ENCODE data around the gene BCL11A. TPM values are rescaled to one million over a fixed set of nuclear protein-coding genes. Genes with fewer than 3 reads are reported as not detected.

Gene BCL11A
- total RNA-seq, 1 experiment from 2014 or later = 91.4 TPM

DNA sequence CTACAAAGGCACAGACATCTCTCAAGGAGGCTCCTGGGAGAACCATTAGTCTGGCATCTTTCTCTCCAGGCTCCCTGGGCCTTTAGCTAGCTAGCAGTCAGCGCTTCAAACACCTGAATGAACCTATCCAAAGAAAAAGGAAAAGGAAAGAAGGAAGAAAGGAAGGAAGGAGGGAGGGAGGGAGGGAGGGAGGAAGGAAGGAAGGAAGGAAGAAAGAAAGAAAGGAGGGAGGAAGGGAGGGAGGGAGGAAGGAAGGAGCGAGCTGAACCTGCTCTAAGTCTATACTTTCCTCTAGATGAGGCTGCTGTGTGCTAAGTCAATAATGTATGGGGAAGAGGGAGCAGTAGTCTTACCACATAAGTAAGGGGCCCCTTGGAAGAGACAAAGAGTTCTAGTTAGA is 5.1 kb upstream of the BCL11A start:
- no peak overlapping the region for H2BK120ac ChIP-seq (ENCODE audit: low read depth, low read length, poor library complexity, severe bottlenecking)
- no peak overlapping the region for H2BK20ac ChIP-seq (ENCODE audit: low read depth, low read length, poor library complexity, severe bottlenecking)
- H3K9me3 ChIP-seq (ENCODE audit: control insufficient read depth, low read depth, low read length) = no peaks in the 10 kb centered on the region
- no peak overlapping the region for H3K4ac ChIP-seq (ENCODE audit: low read depth, low read length)
- no peak overlapping the region for H2AK5ac ChIP-seq (ENCODE audit: insufficient read length, low read length)
- H2AFZ ChIP-seq (ENCODE audit: low read length) = no peak overlapping the region
- Mint-ChIP-seq H3K27ac (no peak overlapping the region), H3K36me3 (ENCODE audit: insufficient read depth in 1 of 3, low read depth in 3 of 3) (no peaks in the 10 kb centered on the region), H3K4me3 (no peak overlapping the region; a peak in 1 of 5 replicates), H3K27me3 (ENCODE audit: low read depth) (peaks cover 31% of the 10 kb centered on the region), H3K9me3 (no peaks in the 10 kb centered on the region), H3K4me1 (peaks cover 25% of the 10 kb centered on the region in 2 experiments)
- H2BK5ac ChIP-seq (ENCODE audit: insufficient read length, low read length) = no peak overlapping the region
- WGBS (ENCODE audit: extremely low coverage, insufficient read length, low lambda C conversion rate) = no CpG with 5 or more reads among the region's 2 CpGs
- no peaks in the 10 kb centered on the region for H3K4me1 ChIP-seq (ENCODE audit: insufficient read depth, low read length)
- no peak overlapping the region for H3K14ac ChIP-seq (ENCODE audit: insufficient read depth, low read length)
- no peak overlapping the region for H3T11ph ChIP-seq (ENCODE audit: low read length)
- H3K9ac ChIP-seq (ENCODE audit: extremely low read depth, insufficient read length, low read length) = no peak overlapping the region
- H4K5ac ChIP-seq (ENCODE audit: insufficient read length, low read depth, low read length) = no peak overlapping the region
- TF ChIP-seq, protein P1, sequence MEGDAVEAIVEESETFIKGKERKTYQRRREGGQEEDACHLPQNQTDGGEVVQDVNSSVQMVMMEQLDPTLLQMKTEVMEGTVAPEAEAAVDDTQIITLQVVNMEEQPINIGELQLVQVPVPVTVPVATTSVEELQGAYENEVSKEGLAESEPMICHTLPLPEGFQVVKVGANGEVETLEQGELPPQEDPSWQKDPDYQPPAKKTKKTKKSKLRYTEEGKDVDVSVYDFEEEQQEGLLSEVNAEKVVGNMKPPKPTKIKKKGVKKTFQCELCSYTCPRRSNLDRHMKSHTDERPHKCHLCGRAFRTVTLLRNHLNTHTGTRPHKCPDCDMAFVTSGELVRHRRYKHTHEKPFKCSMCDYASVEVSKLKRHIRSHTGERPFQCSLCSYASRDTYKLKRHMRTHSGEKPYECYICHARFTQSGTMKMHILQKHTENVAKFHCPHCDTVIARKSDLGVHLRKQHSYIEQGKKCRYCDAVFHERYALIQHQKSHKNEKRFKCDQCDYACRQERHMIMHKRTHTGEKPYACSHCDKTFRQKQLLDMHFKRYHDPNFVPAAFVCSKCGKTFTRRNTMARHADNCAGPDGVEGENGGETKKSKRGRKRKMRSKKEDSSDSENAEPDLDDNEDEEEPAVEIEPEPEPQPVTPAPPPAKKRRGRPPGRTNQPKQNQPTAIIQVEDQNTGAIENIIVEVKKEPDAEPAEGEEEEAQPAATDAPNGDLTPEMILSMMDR (conservative IDR thresholded peaks at IDR 0.05) = no peak
- H2BK15ac ChIP-seq (ENCODE audit: low read depth, low read length) = no peak overlapping the region
- no peak overlapping the region for H3K56ac ChIP-seq (ENCODE audit: insufficient read length, low read depth, low read length)
- no peaks in the 10 kb centered on the region for H3K27me3 ChIP-seq (ENCODE audit: insufficient read depth, low read length)
- H3K23me2 ChIP-seq (ENCODE audit: insufficient read length, low read depth, low read length, poor library complexity, severe bottlenecking) = peaks cover 35% of the 10 kb centered on the region
- no peaks in the 10 kb centered on the region for H4K20me1 ChIP-seq (ENCODE audit: control insufficient read depth, insufficient read depth, insufficient read length)
- H2BK12ac ChIP-seq (ENCODE audit: insufficient read length, low read depth, low read length) = no peak overlapping the region
- no peak overlapping the region for H3K18ac ChIP-seq (ENCODE audit: insufficient read length, low read depth, low read length)
- H4K8ac ChIP-seq (replicated peaks; ENCODE audit: insufficient read length, low read depth, low read length) = no peak overlapping the region
- H3K79me1 ChIP-seq (ENCODE audit: insufficient read depth, low read depth, low read length, poor library complexity, severe bottlenecking) = no peaks in the 10 kb centered on the region
- no peak for DNase-seq
- H3K27ac ChIP-seq (ENCODE audit: insufficient read length, low read depth, low read length) = no peak overlapping the region
- no peaks in the 10 kb centered on the region for H3K79me2 ChIP-seq (ENCODE audit: insufficient read depth, low read length)
- H3K23ac ChIP-seq (ENCODE audit: insufficient read length, low read depth, low read length) = no peak overlapping the region
- no peak overlapping the region for H4K91ac ChIP-seq (ENCODE audit: insufficient read length, low read depth, low read length)
- no peak overlapping the region for H3K4me2 ChIP-seq (ENCODE audit: insufficient read depth, insufficient read length, low read length)
